ENCODE data around the gene AURKAIP1. TPM values are rescaled to one million over a fixed set of nuclear protein-coding genes. Genes with fewer than 3 reads are reported as not detected.

Gene AURKAIP1
- total and polyA plus RNA-seq, 2 of the 13 experiments (the other 11 are each of a cell fraction or from before 2014, with no cell fraction given) = 69.5 to 175 TPM

DNA sequence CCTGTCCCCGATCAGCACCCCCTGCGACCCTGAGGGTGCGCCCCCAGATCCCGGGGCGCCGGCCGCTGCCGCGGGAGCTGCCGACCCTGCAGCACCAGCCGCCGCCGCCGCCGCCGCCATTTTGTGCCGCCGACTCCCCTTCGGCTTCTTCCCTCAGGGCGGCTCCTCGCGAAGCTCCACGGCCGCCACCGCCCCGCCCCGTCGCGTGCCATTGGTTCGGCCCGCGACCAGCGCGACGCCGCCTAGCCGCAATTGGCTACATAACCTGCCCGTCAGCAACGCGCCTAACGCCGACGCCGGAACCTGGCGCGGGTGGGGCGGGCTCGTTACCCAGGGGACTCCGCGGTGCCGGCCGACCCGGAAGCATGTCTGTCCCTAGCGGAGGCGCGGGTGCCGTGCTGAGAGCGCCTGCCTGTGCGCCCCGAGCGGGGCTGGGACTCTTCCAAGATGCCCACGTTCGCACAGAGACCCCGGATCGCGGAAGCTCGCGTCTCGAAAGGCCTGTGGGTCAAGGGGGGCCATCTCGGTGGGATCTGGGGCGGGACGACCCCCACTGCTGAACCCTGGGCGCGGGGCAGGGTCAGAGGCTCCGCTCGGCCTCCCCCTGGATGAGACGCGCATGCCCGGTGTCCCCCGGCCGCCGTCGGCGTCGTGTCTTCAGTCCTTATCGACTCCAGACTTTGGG is 24.3 kb upstream of the AURKAIP1 start, which contains the start of gene CCNL2 (continued):
- TF ChIP-seq ZNF441 (CRISPR knock-in tag; IDR thresholded peaks at IDR 0.05; ENCODE audit: borderline replicate concordance) (peak; percentile 62; the same call in 1 of the 2 replicates), MED13 (CRISPR knock-in tag; IDR thresholded peaks at IDR 0.05) (no peak), ZNF253 (CRISPR knock-in tag; IDR thresholded peaks at IDR 0.05; ENCODE audit: borderline replicate concordance) (peak; percentile 53; the same call in 1 of the 2 replicates), ZNF446 (CRISPR knock-in tag; IDR thresholded peaks at IDR 0.05) (0 out of 2 replicates have a peak, but pooled peaks have one; percentile 36), IRX3 (CRISPR knock-in tag; IDR thresholded peaks at IDR 0.05; ENCODE audit: borderline replicate concordance, low read depth) (no peak; the same call in 1 of the 2 replicates), MTA1 (CRISPR knock-in tag; IDR thresholded peaks at IDR 0.05; ENCODE audit: borderline replicate concordance) (no peak; the same call in 1 of the 2 replicates), PITX1 (CRISPR knock-in tag; IDR thresholded peaks at IDR 0.05) (peak; percentile 45; the same call in 1 of the 2 replicates), FOXJ3 (CRISPR knock-in tag; IDR thresholded peaks at IDR 0.05; ENCODE audit: borderline replicate concordance) (no peak), MYNN (CRISPR knock-in tag; IDR thresholded peaks at IDR 0.05; ENCODE audit: low read depth) (no peak), ZNF720 (CRISPR knock-in tag; IDR thresholded peaks at IDR 0.05) (no peak), PAWR (CRISPR knock-in tag; IDR thresholded peaks at IDR 0.05; ENCODE audit: borderline replicate concordance) (0 out of 2 replicates have a peak, but pooled peaks have one; percentile 83), JUN (CRISPR knock-in tag; IDR thresholded peaks at IDR 0.05) (peak; percentile 15; the same call in 1 of the 2 replicates), ZNF367 (CRISPR knock-in tag; IDR thresholded peaks at IDR 0.05; ENCODE audit: borderline replicate concordance) (no peak), NR2F6 (IDR thresholded peaks at IDR 0.05) (no peak), NR2F6 (CRISPR knock-in tag; IDR thresholded peaks at IDR 0.05) (peak; percentile 65; the same call in 1 of the 2 replicates)
- TF ChIP-seq, protein P1, sequence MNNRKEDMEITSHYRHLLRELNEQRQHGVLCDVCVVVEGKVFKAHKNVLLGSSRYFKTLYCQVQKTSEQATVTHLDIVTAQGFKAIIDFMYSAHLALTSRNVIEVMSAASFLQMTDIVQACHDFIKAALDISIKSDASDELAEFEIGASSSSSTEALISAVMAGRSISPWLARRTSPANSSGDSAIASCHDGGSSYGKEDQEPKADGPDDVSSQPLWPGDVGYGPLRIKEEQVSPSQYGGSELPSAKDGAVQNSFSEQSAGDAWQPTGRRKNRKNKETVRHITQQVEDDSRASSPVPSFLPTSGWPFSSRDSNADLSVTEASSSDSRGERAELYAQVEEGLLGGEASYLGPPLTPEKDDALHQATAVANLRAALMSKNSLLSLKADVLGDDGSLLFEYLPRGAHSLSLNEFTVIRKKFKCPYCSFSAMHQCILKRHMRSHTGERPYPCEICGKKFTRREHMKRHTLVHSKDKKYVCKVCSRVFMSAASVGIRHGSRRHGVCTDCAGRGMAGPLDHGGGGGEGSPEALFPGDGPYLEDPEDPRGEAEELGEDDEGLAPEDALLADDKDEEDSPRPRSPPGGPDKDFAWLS (CRISPR knock-in tag; IDR thresholded peaks at IDR 0.05; ENCODE audit: borderline replicate concordance) = no peak
- TF ChIP-seq, protein P2, sequence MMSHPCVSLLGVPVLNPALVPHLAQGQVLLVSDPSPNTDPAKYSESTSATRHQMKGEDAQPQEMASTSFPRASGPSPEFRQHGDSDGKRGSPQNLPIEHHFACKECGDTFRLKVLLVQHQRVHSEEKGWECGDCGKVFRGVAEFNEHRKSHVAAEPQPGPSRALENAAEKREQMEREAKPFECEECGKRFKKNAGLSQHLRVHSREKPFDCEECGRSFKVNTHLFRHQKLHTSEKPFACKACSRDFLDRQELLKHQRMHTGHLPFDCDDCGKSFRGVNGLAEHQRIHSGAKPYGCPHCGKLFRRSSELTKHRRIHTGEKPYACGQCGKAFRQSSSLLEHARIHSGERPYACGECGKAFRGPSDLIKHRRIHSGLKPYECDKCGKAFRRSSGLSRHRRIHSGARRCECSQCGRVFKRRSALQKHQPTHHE (CRISPR knock-in tag; IDR thresholded peaks at IDR 0.05; ENCODE audit: borderline replicate concordance) = no peak
- TF ChIP-seq, protein P3, sequence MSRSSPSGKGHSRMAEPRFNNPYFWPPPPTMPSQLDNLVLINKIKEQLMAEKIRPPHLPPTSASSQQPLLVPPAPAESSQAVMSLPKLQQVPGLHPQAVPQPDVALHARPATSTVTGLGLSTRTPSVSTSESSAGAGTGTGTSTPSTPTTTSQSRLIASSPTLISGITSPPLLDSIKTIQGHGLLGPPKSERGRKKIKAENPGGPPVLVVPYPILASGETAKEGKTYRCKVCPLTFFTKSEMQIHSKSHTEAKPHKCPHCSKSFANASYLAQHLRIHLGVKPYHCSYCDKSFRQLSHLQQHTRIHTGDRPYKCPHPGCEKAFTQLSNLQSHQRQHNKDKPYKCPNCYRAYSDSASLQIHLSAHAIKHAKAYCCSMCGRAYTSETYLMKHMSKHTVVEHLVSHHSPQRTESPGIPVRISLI (CRISPR knock-in tag; IDR thresholded peaks at IDR 0.05; ENCODE audit: borderline replicate concordance) = 0 out of 2 replicates have a peak, but pooled peaks have one; percentile 28
- TF ChIP-seq, protein P4, sequence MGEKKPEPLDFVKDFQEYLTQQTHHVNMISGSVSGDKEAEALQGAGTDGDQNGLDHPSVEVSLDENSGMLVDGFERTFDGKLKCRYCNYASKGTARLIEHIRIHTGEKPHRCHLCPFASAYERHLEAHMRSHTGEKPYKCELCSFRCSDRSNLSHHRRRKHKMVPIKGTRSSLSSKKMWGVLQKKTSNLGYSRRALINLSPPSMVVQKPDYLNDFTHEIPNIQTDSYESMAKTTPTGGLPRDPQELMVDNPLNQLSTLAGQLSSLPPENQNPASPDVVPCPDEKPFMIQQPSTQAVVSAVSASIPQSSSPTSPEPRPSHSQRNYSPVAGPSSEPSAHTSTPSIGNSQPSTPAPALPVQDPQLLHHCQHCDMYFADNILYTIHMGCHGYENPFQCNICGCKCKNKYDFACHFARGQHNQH (CRISPR knock-in tag; IDR thresholded peaks at IDR 0.05) = peak; percentile 61
- TF ChIP-seq, protein P5, sequence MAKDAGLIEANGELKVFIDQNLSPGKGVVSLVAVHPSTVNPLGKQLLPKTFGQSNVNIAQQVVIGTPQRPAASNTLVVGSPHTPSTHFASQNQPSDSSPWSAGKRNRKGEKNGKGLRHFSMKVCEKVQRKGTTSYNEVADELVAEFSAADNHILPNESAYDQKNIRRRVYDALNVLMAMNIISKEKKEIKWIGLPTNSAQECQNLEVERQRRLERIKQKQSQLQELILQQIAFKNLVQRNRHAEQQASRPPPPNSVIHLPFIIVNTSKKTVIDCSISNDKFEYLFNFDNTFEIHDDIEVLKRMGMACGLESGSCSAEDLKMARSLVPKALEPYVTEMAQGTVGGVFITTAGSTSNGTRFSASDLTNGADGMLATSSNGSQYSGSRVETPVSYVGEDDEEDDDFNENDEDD (CRISPR knock-in tag; IDR thresholded peaks at IDR 0.05; ENCODE audit: borderline replicate concordance) = peak; percentile 73; the same call in 1 of the 2 replicates
- TF ChIP-seq, protein P6, sequence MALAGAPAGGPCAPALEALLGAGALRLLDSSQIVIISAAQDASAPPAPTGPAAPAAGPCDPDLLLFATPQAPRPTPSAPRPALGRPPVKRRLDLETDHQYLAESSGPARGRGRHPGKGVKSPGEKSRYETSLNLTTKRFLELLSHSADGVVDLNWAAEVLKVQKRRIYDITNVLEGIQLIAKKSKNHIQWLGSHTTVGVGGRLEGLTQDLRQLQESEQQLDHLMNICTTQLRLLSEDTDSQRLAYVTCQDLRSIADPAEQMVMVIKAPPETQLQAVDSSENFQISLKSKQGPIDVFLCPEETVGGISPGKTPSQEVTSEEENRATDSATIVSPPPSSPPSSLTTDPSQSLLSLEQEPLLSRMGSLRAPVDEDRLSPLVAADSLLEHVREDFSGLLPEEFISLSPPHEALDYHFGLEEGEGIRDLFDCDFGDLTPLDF (CRISPR knock-in tag; IDR thresholded peaks at IDR 0.05) = peak; percentile 57; the same call in 1 of the 2 replicates
